Testis (tissue), 3 donors: ENCODE measurements around the gene LMBRD1. TPM values are rescaled to one million over a fixed set of nuclear protein-coding genes. Genes with fewer than 3 reads are reported as not detected.

ENCODE experiments used
- DNase-seq: peaks from one replicate; pipeline ENCODE4 v3.0.0-alpha.2; 2019
- H3K27ac ChIP-seq, 2 donors: fragments of 200-600 bp; sonication (generic); one replicate each; pipeline ENCODE4 v1.5.1; 2019
- H3K27me3 ChIP-seq: fragments of 200-600 bp; sonication (generic); one replicate; pipeline ENCODE4 v1.5.1; 2019
- H3K36me3 ChIP-seq: fragments of 200-600 bp; sonication (generic); one replicate; pipeline ENCODE4 v1.5.1; 2017; ENCODE audit warnings: low read depth; ENCODE audit errors: missing control alignments
- H3K4me1 ChIP-seq: fragments of 200-600 bp; sonication (generic); one replicate; pipeline ENCODE4 v1.5.1; 2019
- H3K4me3 ChIP-seq, 2 donors: fragments of 200-600 bp; sonication (generic); one replicate each; pipeline ENCODE4 v1.5.1; 2017 to 2019
- H3K9me3 ChIP-seq: fragments of 200-600 bp; sonication (generic); one replicate; pipeline ENCODE4 v1.5.1; 2017
- CTCF ChIP-seq, 3 experiments: fragments of 450-650 bp in 2 of 3; fragments of 200-600 bp in 1 of 3; sonication (generic) in 1 of 3; IDR thresholded peaks; one replicate each; pipeline ENCODE4 v1.5.1; 2016 to 2019; ENCODE audit warnings: antibody characterized with exemption in 3 of 3, mild to moderate bottlenecking in 2 of 3, moderate library complexity in 1 of 3
- POLR2A ChIP-seq: fragments of 450-650 bp; IDR thresholded peaks from one replicate; pipeline ENCODE4 v1.6.1; 2017; ENCODE audit warnings: antibody characterized with exemption, mild to moderate bottlenecking, moderate library complexity
- WGBS, 2 donors: methylation state at CpG; one replicate each; pipeline ENCODE4 v1.1.5; 2018; 5-methylcytosine and 5-hydroxymethylcytosine counted together
- intact Hi-C: fragments of 100-400 bp; cut with DNase I; formaldehyde crosslinking; loops from one replicate; pipeline ENCODE4 v1.15.1; 2023; ENCODE audit warnings: low total_unique reads
- polyA plus RNA-seq: library from polyadenylated mRNA; stranded (reverse); fragments of 350-450 nt; fragmentation: Illumina TruSeq; extraction: RNeasy Lipid Tissue Mini Kit (QIAGEN cat#74804); gene quantifications from one replicate; pipeline ENCODE4 v1.2.3, GENCODE V29; 2014; ENCODE audit warnings: low read depth, low replicate concordance; ENCODE audit not compliant: insufficient read depth
- total RNA-seq, 2 donors: library from RNA; depleted of rRNA; stranded (reverse); fragments of >200 nt; gene quantifications; one replicate each; pipeline ENCODE4 v1.2.3, GENCODE V29; 2016

The LMBRD1 gene
- total and polyA plus RNA-seq, 3 donors from 2014 or later, result 43.0 to 54.4 (median 49.2) TPM

GRCh38 chr6:69785697-69786096, 11.1 kb downstream of the LMBRD1 start:
- intact Hi-C loops, result no loop called here
- Histone ChIP-seq H3K27ac (no peak overlapping the region), H3K4me1 (peaks cover 5% of the 10 kb centered on the region), H3K27me3 (no peaks in the 10 kb centered on the region), H3K4me3 (no peak overlapping the region), H3K9me3 (no peaks in the 10 kb centered on the region), H3K36me3 (no peaks in the 10 kb centered on the region)
- TF ChIP-seq CTCF (IDR thresholded peaks at IDR 0.05) (no peak), POLR2A (no peak)
- DNase-seq, result no peak

GRCh38 chr6:69784595-69785377, 12.0 kb downstream of the LMBRD1 start:
- no peak for TF ChIP-seq POLR2A
- no peak for TF ChIP-seq CTCF (IDR thresholded peaks at IDR 0.05)
- H3K27ac ChIP-seq, result no peak overlapping the region
- DNase-seq, result no peak
- H3K36me3 ChIP-seq, result no peaks in the 10 kb centered on the region
- no peak overlapping the region for H3K4me3 ChIP-seq
- no peaks in the 10 kb centered on the region for H3K27me3 ChIP-seq
- intact Hi-C loops, result no loop called here
- no peaks in the 10 kb centered on the region for H3K9me3 ChIP-seq
- peaks cover 5% of the 10 kb centered on the region for H3K4me1 ChIP-seq
- 58 to 65% methylated on average over 3 of the region's 3 CpGs for WGBS, 2 donors

GRCh38 chr6:69783108-69783507, 13.7 kb downstream of the LMBRD1 start:
- TF ChIP-seq POLR2A (no peak), CTCF (IDR thresholded peaks at IDR 0.05) (no peak)
- DNase-seq, result no peak
- no peaks in the 10 kb centered on the region for H3K36me3 ChIP-seq
- intact Hi-C loops, result no loop called here
- peaks cover 5% of the 10 kb centered on the region for H3K4me1 ChIP-seq
- no peaks in the 10 kb centered on the region for H3K27me3 ChIP-seq
- no peak overlapping the region for H3K4me3 ChIP-seq
- no peaks in the 10 kb centered on the region for H3K9me3 ChIP-seq
- H3K27ac ChIP-seq, result no peak overlapping the region
- 90 to 96% methylated on average over 1 of the region's 1 CpG for WGBS, 2 donors

- Histone ChIP-seq H3K36me3 (no peaks in the 10 kb centered on the region), H3K27me3 (no peaks in the 10 kb centered on the region), H3K27ac (no peak overlapping the region), H3K4me3 (no peak overlapping the region), H3K9me3 (no peaks in the 10 kb centered on the region), H3K4me1 (peaks cover 5% of the 10 kb centered on the region)
- no peak for TF ChIP-seq CTCF (IDR thresholded peaks at IDR 0.05)
- TF ChIP-seq POLR2A, result no peak
- no peak for DNase-seq
- WGBS, 2 donors, result 59 to 64% methylated on average over 2 of the region's 2 CpGs
- intact Hi-C loops, result no loop called here
These were observed 16.1 kb downstream of the LMBRD1 start for GRCh38 chr6:69780585-69781178.

GRCh38 chr6:69775941-69776340, 20.9 kb downstream of the LMBRD1 start:
- H3K27ac ChIP-seq, result no peak overlapping the region
- no peak overlapping the region for H3K4me3 ChIP-seq
- no peaks in the 10 kb centered on the region for H3K4me1 ChIP-seq
- DNase-seq, result no peak
- H3K36me3 ChIP-seq, result no peaks in the 10 kb centered on the region
- intact Hi-C loops, result no loop called here
- no peaks in the 10 kb centered on the region for H3K27me3 ChIP-seq
- TF ChIP-seq CTCF (IDR thresholded peaks at IDR 0.05), result no peak
- TF ChIP-seq POLR2A, result no peak
- H3K9me3 ChIP-seq, result no peaks in the 10 kb centered on the region
